AG04450 (cell line): ENCODE measurements around the gene SMIM29. TPM values are rescaled to one million over a fixed set of nuclear protein-coding genes. Genes with fewer than 3 reads are reported as not detected.

ENCODE experiments used
- CTCF ChIA-PET: fragments of 300-600, 350-600 bp; formaldehyde crosslinking; extraction: SDS; loops from one replicate; lab custom pipeline; 2022; ENCODE audit warnings: antibody characterized with exemption, inconsistent platforms; lab: Charles Lee
- POLR2A ChIA-PET: fragments of 350-600 bp; formaldehyde crosslinking; extraction: SDS; loops from one replicate; lab custom pipeline; 2021; ENCODE audit warnings: antibody characterized with exemption, inconsistent platforms; lab: Yijun Ruan, JAX
- DNase-seq: peaks from one replicate; pipeline ENCODE4 v3.0.0-alpha.2; 2011; ENCODE audit warnings: low read depth, low spot score
- H3K27ac ChIP-seq: one replicate; pipeline ENCODE4 v1.5.1; 2012; ENCODE audit warnings: low read depth, low read length, control low read depth
- H3K27me3 ChIP-seq: one replicate; pipeline ENCODE4 v1.6.0; 2012; ENCODE audit warnings: low read length; ENCODE audit not compliant: control insufficient read depth, insufficient read depth
- H3K4me3 ChIP-seq: 2 replicates; pipeline ENCODE4 v1.5.1; 2011; ENCODE audit warnings: mild to moderate bottlenecking, low read depth, low read length, control low read depth
- H3K9me3 ChIP-seq: 2 replicates; pipeline ENCODE4 v1.5.1; 2012; ENCODE audit warnings: low read length; ENCODE audit not compliant: control insufficient read depth, insufficient read depth
- CTCF ChIP-seq: IDR thresholded peaks from 2 replicates; pipeline ENCODE4 v1.5.1; 2011; ENCODE audit warnings: low read depth, low read length, control low read depth, inconsistent platforms
- polyA plus RNA-seq: library from polyadenylated mRNA; depleted of rRNA; stranded (reverse); fragments of >200 nt; gene quantifications from 2 replicates; pipeline ENCODE4 v1.2.3, GENCODE V29; 2011

Gene SMIM29
- polyA plus RNA-seq, 1 experiment: 11.3 TPM

- H3K9me3 ChIP-seq: peaks cover 12% of the 10 kb centered on the region
- no peaks in the 10 kb centered on the region for H3K27me3 ChIP-seq
- TF ChIP-seq CTCF: no peak
- no peak for DNase-seq
- no peak overlapping the region for H3K4me3 ChIP-seq
- no peak overlapping the region for H3K27ac ChIP-seq
- ChIA-PET CTCF (interaction anchor here (0.8 to 1.3 kb wide), 2 partner anchors 9 to 44 kb away, joined by 4 to 5 read pairs; partner anchors contain the start of gene SMIM29), POLR2A (no interaction called here)
Observed at GRCh38 chr6:34204693-34205092, 44.1 kb downstream of the SMIM29 start.

GRCh38 chr6:34202329-34203201, 46.2 kb downstream of the SMIM29 start:
- TF ChIP-seq CTCF: no peak
- H3K27me3 ChIP-seq: no peaks in the 10 kb centered on the region
- H3K9me3 ChIP-seq: peaks cover 12% of the 10 kb centered on the region
- POLR2A ChIA-PET: no interaction called here
- CTCF ChIA-PET: no interaction called here
- H3K27ac ChIP-seq: no peak overlapping the region
- no peak overlapping the region for H3K4me3 ChIP-seq
- DNase-seq: no peak

- Histone ChIP-seq H3K4me3 (no peak overlapping the region), H3K27me3 (no peaks in the 10 kb centered on the region), H3K9me3 (peaks cover 12% of the 10 kb centered on the region), H3K27ac (no peak overlapping the region)
- no peak for TF ChIP-seq CTCF
- CTCF ChIA-PET: interaction anchor here (1.2 to 1.7 kb wide), 2 partner anchors 48 to 408 kb away, joined by 4 to 7 read pairs; no protein-coding TSS in a partner anchor
- POLR2A ChIA-PET: no interaction called here
- DNase-seq: no peak
Observed at GRCh38 chr6:34201455-34202107, 47.2 kb downstream of the SMIM29 start.

GRCh38 chr6:34200340-34200971, 48.4 kb downstream of the SMIM29 start:
- CTCF ChIA-PET: interaction anchor here (1.1 to 1.7 kb wide), 3 partner anchors 49 to 409 kb away, joined by 3 to 7 read pairs (median 4); no protein-coding TSS in a partner anchor
- TF ChIP-seq CTCF: no peak
- no peaks in the 10 kb centered on the region for H3K27me3 ChIP-seq
- peaks cover 12% of the 10 kb centered on the region for H3K9me3 ChIP-seq
- H3K4me3 ChIP-seq: no peak overlapping the region
- POLR2A ChIA-PET: interaction anchor here (0.6 kb wide), 1 partner anchor 11 kb away, joined by 3 read pairs; no protein-coding TSS in a partner anchor
- DNase-seq: no peak
- H3K27ac ChIP-seq: no peak overlapping the region
